ENCODE data around the gene SUPT6H. TPM values are rescaled to one million over a fixed set of nuclear protein-coding genes. Genes with fewer than 3 reads are reported as not detected.
"Not testable (repeated sequence)": the region's sequence is repeated elsewhere in the genome, so short reads cannot be mapped to it uniquely, and the experiment has no call there.

The SUPT6H gene
- total RNA-seq, 1 experiment from 2014 or later = 16.8 TPM

DNA sequence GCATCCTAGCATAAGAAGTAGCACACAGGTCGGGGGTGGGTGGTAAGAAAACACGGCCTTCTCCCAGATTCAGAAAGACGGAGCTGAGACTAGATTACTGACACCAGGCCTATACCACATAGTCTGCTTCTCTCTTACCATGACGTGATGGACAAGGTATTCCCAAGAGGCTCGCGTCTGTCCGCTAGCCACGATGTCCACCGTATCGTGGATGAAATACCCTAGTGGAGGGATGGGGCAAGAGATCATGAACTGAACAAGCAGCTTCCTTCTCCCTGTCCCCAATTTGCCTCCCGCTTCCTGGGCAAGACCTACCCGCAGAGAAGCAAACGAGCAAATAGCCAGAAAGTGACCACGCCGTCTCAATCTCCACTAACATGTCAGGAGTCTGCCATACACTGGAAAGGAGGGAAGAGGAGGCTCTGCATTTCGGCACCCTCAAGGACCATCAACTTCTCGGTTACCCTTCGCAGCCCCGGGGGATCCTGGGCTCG, 63.2 kb downstream of the SUPT6H start:
- in situ Hi-C loops (cut with HindIII; ENCODE audit: low pct_unique_long_range_greater_than_20kb, low sequenced_read_pairs) = no loop called here
- peak; percentile 66 for DNase-seq (ENCODE audit: low read depth)

- peak; percentile 81 for DNase-seq (ENCODE audit: low read depth)
- in situ Hi-C loops (cut with HindIII; ENCODE audit: low pct_unique_long_range_greater_than_20kb, low sequenced_read_pairs) = no loop called here
These were observed 63.7 kb downstream of the SUPT6H start for GRCh38 chr17:28725660-28726225.

- peak; percentile 86 for DNase-seq (ENCODE audit: low read depth)
- in situ Hi-C loops (cut with HindIII; ENCODE audit: low pct_unique_long_range_greater_than_20kb, low sequenced_read_pairs) = no loop called here
These were observed 64.2 kb downstream of the SUPT6H start, which contains the start of gene TLCD1 for GRCh38 chr17:28726226-28726626. Gene TLCD1, minus strand, starts transcription at chr17:28726233. Its CDS starts 136 bp downstream, at chr17:28726097.

- peak; percentile 100 for DNase-seq (ENCODE audit: low read depth)
- in situ Hi-C loops (cut with HindIII; ENCODE audit: low pct_unique_long_range_greater_than_20kb, low sequenced_read_pairs) = no loop called here
These were observed 64.9 kb downstream of the SUPT6H start for GRCh38 chr17:28726627-28727491.

- DNase-seq (ENCODE audit: low read depth) = peak; percentile 96
- in situ Hi-C loops (cut with HindIII; ENCODE audit: low pct_unique_long_range_greater_than_20kb, low sequenced_read_pairs) = no loop called here
These were observed 66.6 kb downstream of the SUPT6H start, which contains the start of gene NEK8 for GRCh38 chr17:28728364-28729200. Gene NEK8, plus strand, starts transcription at chr17:28728788. Its CDS starts 26 bp downstream, at chr17:28728814.

- in situ Hi-C loops (cut with HindIII; ENCODE audit: low pct_unique_long_range_greater_than_20kb, low sequenced_read_pairs) = no loop called here
- DNase-seq (ENCODE audit: low read depth) = no peak
These were observed 67.9 kb downstream of the SUPT6H start for GRCh38 chr17:28729950-28730330.

- no peak for DNase-seq (ENCODE audit: low read depth)
- in situ Hi-C loops (cut with HindIII; ENCODE audit: low pct_unique_long_range_greater_than_20kb, low sequenced_read_pairs) = no loop called here
These were observed 71.3 kb downstream of the SUPT6H start for GRCh38 chr17:28733346-28733745.

GRCh38 chr17:28734712-28735241, 72.8 kb downstream of the SUPT6H start:
- no peak for DNase-seq (ENCODE audit: low read depth)
- in situ Hi-C loops (cut with HindIII; ENCODE audit: low pct_unique_long_range_greater_than_20kb, low sequenced_read_pairs) = no loop called here

GRCh38 chr17:28735242-28735722, 73.3 kb downstream of the SUPT6H start:
- in situ Hi-C loops (cut with HindIII; ENCODE audit: low pct_unique_long_range_greater_than_20kb, low sequenced_read_pairs) = no loop called here
- DNase-seq (ENCODE audit: low read depth) = peak; percentile 36

- DNase-seq (ENCODE audit: low read depth); in situ Hi-C loops (cut with HindIII; ENCODE audit: low pct_unique_long_range_greater_than_20kb, low sequenced_read_pairs): not testable (repeated sequence)
These were observed 74.1 kb downstream of the SUPT6H start for GRCh38 chr17:28735913-28736769.

DNA sequence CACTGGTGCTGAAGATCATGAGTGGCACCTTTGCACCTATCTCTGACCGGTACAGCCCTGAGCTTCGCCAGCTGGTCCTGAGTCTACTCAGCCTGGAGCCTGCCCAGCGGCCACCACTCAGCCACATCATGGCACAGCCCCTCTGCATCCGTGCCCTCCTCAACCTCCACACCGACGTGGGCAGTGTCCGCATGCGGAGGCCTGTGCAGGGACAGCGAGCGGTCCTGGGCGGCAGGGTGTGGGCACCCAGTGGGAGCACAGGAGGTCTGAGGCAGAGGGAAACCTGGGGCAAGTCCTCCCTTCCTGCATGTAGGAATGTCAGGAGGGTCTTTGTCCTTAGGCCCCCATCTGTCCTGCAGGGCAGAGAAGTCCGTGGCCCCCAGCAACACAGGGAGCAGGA, 75.3 kb downstream of the SUPT6H start:
- in situ Hi-C loops (cut with HindIII; ENCODE audit: low pct_unique_long_range_greater_than_20kb, low sequenced_read_pairs) = no loop called here
- DNase-seq (ENCODE audit: low read depth) = no peak

DNA sequence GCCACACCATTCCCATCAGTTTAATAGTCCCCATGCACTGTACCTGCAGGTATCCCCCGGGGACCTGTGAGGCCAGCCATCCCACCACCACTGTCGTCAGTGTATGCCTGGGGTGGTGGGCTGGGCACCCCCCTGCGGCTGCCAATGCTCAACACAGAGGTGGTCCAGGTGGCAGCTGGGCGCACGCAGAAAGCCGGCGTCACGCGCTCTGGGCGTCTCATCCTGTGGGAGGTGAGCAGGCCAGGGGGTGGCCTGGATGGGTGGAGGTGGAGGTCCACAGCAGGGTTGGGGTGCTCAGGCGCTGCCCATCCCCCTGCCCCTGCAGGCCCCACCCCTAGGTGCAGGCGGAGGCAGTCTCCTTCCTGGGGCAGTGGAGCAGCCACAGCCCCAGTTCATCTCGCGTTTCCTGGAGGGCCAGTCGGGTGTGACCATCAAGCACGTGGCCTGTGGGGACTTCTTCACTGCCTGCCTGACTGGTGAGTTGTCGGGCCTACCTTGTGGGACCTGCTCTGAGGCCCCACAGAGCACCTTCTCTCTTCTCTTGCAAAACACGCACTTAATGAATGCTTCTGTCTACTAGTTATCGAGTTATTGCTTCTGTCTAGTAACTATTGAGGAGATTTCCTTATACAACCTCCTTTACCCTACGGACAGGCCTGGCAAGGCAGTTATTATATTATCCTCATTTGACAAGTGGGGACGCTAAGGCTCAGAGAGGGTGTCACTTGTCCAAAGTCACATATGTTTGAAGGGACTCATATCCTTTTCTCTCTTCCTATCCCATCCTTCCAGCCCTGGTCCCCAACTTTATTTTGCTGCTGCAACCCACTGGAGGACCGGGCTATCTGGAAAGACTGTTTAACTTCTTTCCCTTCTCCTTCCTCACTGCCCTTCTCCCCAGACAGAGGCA, 76.0 kb downstream of the SUPT6H start:
- in situ Hi-C loops (cut with HindIII; ENCODE audit: low pct_unique_long_range_greater_than_20kb, low sequenced_read_pairs) = no loop called here
- peak; percentile 54 for DNase-seq (ENCODE audit: low read depth)

- in situ Hi-C loops (cut with HindIII; ENCODE audit: low pct_unique_long_range_greater_than_20kb, low sequenced_read_pairs) = no loop called here
These were observed 76.8 kb downstream of the SUPT6H start for GRCh38 chr17:28738680-28739384.

DNA sequence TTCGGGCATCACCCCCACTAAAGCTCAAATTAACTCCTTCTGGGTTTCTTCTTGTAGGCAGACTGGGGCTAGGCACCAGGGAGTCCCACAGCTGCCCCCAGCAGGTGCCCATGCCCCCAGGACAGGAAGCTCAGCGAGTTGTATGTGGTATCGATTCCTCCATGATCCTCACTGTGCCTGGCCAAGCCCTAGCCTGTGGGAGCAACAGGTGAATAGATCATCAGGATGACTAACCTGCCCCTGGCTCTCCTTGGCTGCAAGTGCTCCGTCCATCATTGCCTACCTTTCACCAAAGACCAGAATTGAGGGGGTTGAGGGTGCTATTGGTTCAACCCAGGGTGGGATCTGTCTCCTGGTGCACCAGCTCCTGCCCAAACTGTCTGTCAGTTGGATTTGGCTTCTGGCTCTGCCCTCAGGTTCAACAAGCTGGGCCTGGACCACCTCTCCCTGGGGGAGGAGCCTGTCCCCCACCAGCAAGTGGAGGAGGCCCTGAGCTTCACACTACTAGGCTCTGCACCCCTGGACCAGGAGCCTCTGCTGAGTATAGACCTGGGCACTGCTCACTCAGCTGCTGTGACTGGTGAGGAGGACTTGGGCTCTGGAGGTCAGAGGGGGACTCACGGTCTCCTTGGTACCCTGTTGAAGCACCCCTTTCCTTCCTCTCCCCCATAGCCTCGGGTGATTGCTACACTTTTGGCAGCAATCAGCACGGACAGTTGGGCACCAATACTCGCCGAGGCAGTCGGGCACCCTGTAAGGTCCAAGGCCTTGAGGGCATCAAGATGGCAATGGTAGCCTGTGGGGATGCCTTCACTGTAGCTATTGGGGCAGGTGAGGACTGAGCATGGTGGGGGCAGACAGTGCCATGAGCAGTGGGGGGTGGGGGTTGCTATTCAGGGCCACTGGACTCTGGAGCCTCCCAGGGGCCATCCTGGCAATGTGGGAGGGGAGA, 78.7 kb downstream of the SUPT6H start:
- in situ Hi-C loops (cut with HindIII; ENCODE audit: low pct_unique_long_range_greater_than_20kb, low sequenced_read_pairs) = no loop called here
- no peak for DNase-seq (ENCODE audit: low read depth)

More at GRCh38 chr17:28738680-28739384, 76.8 kb downstream of the SUPT6H start:
- DNase-seq (ENCODE audit: low read depth) = no peak
